Lower leg skin (tissue), 4 donors: ENCODE measurements around the gene ECE1. TPM values are rescaled to one million over a fixed set of nuclear protein-coding genes. Genes with fewer than 3 reads are reported as not detected.

Experiments
- DNase-seq, 2 donors: peaks; one replicate each; pipeline ENCODE4 v3.0.0-alpha.2; 2019; ENCODE audit warnings: low spot score in 2 of 2
- H3K4me3 ChIP-seq: fragments of 200-600 bp; sonication (generic); 2 replicates; pipeline ENCODE4 v1.5.1; 2017; ENCODE audit warnings: mild to moderate bottlenecking, low read depth; ENCODE audit not compliant: poor library complexity, severe bottlenecking
- POLR2A ChIP-seq, 2 donors: fragments of 450-650 bp; IDR thresholded peaks; one replicate each; pipeline ENCODE4 v1.6.1; 2016 to 2017; ENCODE audit warnings: antibody characterized with exemption in 2 of 2, mild to moderate bottlenecking in 1 of 2, moderate library complexity in 1 of 2
- WGBS, 2 donors: methylation state at CpG; one replicate each; pipeline ENCODE4 v1.1.5; 2018; 5-methylcytosine and 5-hydroxymethylcytosine counted together
- intact Hi-C: fragments of 100-400 bp; cut with DNase I; formaldehyde crosslinking; loops from one replicate; pipeline ENCODE4 v1.15.0; 2023; ENCODE audit warnings: low total_unique reads
- total RNA-seq, 4 donors: library from RNA; depleted of rRNA; stranded (reverse); fragments of >200 nt; gene quantifications; one replicate each; pipeline ENCODE4 v1.1.0, GENCODE V29; 2016
- TF ChIP-seq, protein P1 (sequence below), 3 donors: fragments of 450-650 bp; IDR thresholded peaks; one replicate each; pipeline ENCODE4 v1.5.1; 2016; ENCODE audit warnings: antibody characterized with exemption in 3 of 3, mild to moderate bottlenecking in 3 of 3, moderate library complexity in 2 of 3

Gene ECE1
- total RNA-seq, 4 donors from 2014 or later = 37.1 to 68.9 (median 48.3) TPM

DNA sequence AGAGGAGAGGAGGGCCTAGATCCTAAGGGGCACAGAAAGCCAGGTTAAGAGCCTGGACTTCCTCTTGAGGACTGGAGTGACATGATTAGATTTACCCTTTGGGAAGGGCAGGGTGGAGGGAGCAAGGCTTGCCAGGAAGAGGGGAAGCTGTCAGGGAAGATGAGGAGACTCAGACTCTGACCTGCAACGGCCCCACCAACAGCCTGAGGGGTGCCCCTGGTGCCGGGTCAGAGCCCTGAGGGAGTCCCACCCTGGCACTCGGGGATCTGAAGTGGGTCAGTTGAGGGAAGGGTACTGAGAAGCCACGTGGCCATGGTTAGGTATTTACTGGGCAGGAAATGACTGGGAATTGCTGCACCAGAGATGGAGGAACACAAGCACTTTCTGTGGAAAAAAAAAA is 9.8 kb downstream of the ECE1 start:
- intact Hi-C loops = no loop called here
- no peak for TF ChIP-seq POLR2A (IDR thresholded peaks at IDR 0.05)
- TF ChIP-seq, protein P1, sequence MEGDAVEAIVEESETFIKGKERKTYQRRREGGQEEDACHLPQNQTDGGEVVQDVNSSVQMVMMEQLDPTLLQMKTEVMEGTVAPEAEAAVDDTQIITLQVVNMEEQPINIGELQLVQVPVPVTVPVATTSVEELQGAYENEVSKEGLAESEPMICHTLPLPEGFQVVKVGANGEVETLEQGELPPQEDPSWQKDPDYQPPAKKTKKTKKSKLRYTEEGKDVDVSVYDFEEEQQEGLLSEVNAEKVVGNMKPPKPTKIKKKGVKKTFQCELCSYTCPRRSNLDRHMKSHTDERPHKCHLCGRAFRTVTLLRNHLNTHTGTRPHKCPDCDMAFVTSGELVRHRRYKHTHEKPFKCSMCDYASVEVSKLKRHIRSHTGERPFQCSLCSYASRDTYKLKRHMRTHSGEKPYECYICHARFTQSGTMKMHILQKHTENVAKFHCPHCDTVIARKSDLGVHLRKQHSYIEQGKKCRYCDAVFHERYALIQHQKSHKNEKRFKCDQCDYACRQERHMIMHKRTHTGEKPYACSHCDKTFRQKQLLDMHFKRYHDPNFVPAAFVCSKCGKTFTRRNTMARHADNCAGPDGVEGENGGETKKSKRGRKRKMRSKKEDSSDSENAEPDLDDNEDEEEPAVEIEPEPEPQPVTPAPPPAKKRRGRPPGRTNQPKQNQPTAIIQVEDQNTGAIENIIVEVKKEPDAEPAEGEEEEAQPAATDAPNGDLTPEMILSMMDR (IDR thresholded peaks at IDR 0.05) = no peak
- H3K4me3 ChIP-seq = no peak overlapping the region
- no peak for DNase-seq
- 22 to 39% methylated on average over 4 of the region's 4 CpGs for WGBS, 2 donors

DNA sequence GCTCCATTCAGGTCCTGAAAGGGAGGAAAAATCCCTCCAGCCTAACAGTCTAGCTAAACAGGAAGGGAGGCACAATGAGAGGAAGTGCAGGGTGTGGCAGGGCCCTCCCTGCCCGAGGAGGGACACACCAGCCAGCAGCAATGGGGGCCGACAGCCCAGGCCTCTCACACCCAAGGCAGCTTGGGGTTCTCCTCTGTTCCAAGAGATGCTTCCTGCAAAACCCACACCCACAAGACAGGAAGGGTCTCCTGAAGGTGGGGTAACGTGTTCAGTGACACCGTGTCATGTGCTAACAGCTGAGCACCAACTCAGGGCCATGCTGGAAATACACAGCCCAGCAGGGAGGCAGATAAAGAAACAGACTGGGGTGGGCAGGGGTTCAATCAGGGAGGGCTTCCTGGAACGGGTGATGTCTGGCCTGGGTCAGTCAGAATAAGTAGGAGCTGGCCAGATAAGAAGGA is 10.2 kb downstream of the ECE1 start:
- no peak for DNase-seq
- no peak overlapping the region for H3K4me3 ChIP-seq
- TF ChIP-seq POLR2A (IDR thresholded peaks at IDR 0.05) = no peak
- intact Hi-C loops = no loop called here
- whole genome bisulfite sequencing, 2 donors = 33% methylated on average over 5 of the region's 5 CpGs

DNA sequence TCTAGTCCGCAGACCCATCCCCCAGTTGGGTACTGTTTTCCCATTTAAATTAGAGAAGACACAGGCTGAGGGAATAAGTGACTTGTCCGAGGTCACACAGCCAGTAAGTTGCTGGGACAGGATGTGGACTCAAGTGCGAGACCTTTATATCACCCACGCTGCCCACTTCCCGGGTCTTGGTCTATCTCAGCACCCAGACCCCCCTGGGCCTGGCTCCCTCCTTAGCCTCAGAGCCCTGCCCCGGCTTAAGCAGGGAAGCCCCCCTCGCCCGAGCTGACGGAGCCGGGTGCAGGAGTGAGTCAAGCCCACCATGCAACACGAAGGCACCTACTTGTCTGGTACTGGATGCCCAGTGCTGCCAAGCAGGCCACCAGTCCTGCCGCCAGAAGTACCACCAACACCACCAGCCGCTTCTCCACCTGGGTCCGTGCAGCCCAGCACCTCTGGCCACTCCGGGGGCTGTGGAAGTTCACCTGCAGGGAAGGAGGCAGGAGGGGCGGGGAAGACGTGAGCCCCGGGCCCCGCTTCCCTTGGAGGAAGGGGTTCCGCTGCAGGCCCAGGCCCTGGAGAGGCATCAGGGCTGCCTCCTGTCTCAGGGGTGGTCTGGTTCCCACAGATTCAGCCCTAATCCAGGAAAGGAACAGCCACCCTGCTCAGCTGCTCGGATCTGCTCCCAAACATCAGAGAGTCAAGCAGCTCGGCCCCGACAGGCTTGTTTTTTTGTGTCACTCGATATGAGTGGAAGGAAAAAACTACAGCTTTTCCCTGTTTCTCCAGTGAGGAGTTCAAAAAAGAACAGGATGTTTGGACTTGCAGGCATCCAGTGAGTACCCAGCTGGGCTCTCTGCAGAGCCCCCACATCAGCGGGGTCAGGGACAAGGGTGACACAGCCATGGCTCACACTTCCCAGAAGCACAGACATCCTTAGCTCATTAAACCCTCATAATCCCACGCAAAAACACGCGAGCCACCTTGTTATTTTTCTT is 11.1 kb downstream of the ECE1 start:
- intact Hi-C loops = loop anchor here (5.0 kb wide), 1 partner anchor 843 kb away; no protein-coding TSS in a partner anchor
- peak in 1 of 2 donors; percentile 84 for DNase-seq
- no peak overlapping the region for H3K4me3 ChIP-seq
- WGBS, 2 donors = 67 to 80% methylated on average over 26 to 27 of the region's 28 CpGs
- TF ChIP-seq, protein P1 (IDR thresholded peaks at IDR 0.05) = no peak
- TF ChIP-seq POLR2A (IDR thresholded peaks at IDR 0.05) = no peak

DNA sequence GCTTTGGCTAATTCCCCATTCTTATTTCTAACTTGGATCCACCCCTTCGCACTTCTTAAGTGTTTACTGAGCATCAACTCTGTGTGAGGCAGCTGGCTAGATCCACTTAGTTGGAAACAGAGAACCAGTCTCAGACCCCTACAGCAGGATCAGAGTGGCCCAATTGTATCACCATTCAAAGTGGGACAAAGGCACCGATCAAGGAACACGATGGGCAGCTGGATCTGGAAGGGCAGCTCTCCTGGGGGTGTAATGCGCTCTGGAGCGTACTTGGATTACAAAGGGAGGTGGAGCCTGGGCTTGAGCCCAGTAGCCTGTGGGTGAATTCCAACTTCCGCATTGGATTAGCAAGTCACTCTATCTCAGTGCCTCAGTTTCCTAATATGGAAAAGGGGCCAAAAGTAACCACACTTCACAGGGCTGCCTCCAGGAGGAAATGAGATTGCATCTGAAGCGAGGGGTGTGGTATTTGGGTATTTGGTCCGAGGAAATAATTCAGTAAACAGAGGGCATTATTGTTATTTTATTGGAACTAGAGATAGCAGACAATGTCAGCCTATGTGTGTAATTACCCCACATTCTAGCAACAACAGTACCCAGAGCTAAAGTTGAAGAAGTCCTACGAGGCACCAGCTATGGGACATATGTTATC is 11.9 kb downstream of the ECE1 start:
- no peak for DNase-seq
- no peak overlapping the region for H3K4me3 ChIP-seq
- 63 to 67% methylated on average over 9 of the region's 9 CpGs for WGBS, 2 donors
- TF ChIP-seq POLR2A (IDR thresholded peaks at IDR 0.05) = no peak
- TF ChIP-seq, protein P1 (IDR thresholded peaks at IDR 0.05) = no peak
- intact Hi-C loops = loop anchor here (5.0 kb wide), 1 partner anchor 844 kb away; no protein-coding TSS in a partner anchor

DNA sequence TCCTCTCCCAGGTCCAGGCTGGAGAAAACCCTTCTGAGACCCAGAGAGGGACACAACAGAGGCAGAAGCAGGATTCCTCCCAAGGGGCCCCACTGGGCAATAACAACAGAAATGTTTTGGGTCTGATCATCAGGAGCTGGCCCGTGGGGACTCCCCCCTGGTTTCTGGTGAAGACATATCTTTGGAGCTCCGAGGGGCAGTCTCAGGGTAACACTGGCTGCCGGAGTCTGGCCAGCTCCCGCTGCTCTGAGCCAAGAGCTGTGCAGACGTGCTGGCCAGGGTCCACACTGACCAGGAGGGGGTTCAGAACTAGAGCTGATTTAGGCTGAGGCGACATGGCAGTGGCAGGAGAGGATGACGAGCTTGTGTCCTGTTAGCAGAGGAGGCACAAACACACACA is 13.1 kb downstream of the ECE1 start:
- DNase-seq = peak in 1 of 2 donors; percentile 85
- WGBS, 2 donors = 60 to 63% methylated on average over 7 of the region's 7 CpGs
- intact Hi-C loops = loop anchor here (5.0 kb wide), 1 partner anchor 845 kb away; no protein-coding TSS in a partner anchor
- H3K4me3 ChIP-seq = no peak overlapping the region
- TF ChIP-seq, protein P1 (IDR thresholded peaks at IDR 0.05) = no peak
- no peak for TF ChIP-seq POLR2A (IDR thresholded peaks at IDR 0.05)

DNA sequence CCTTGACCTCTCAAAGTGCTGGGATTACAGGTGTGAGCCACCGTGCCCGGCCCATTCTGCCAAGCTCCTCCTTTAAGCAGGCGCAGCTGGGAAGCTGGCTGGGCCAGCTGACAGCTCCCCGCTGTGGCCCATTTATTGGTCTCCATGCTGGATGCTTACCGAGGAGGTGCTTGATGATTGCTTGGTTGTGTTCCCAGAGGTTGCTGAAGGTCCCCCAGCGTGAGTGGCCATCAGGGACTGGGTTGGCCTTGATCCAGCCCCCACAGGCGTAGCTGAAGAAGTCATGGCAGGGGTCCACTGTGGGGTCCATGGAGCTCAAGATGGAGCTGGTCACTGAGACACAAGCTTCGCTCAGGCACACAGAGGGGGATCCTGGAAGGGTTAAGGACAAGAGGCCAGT is 17.7 kb downstream of the ECE1 start:
- H3K4me3 ChIP-seq = no peak overlapping the region
- intact Hi-C loops = no loop called here
- DNase-seq = no peak
- no peak for TF ChIP-seq POLR2A (IDR thresholded peaks at IDR 0.05)
- TF ChIP-seq, protein P1 (IDR thresholded peaks at IDR 0.05) = no peak
- 91 to 98% methylated on average over 7 to 8 of the region's 8 CpGs for WGBS, 2 donors
